Measurements from ENCODE around the gene HES6.
A peak's percentile ranks its signal among the peaks of the same experiment; 100 is the strongest.

HES6 gene

GRCh38 chr2:238252766-238253630 lies 13.2 kb upstream of the HES6 start:
- no peak for DNase-seq

GRCh38 chr2:238251986-238252385 lies 12.1 kb upstream of the HES6 start:
- DNase-seq: no peak

GRCh38 chr2:238251331-238251730 lies 11.5 kb upstream of the HES6 start:
- DNase-seq: no peak

- DNase-seq: no peak
These were observed 11.1 kb upstream of the HES6 start for GRCh38 chr2:238250896-238251295.

- DNase-seq: no peak
These were observed 8.1 kb upstream of the HES6 start for GRCh38 chr2:238247841-238248453.

GRCh38 chr2:238247002-238247822 lies 7.4 kb upstream of the HES6 start:
- DNase-seq: no peak

- DNase-seq: no peak
These were observed 4.3 kb upstream of the HES6 start for GRCh38 chr2:238244151-238244550.

- no peak for DNase-seq
These were observed 3.7 kb upstream of the HES6 start for GRCh38 chr2:238243496-238244076.

- DNase-seq: no peak
These were observed 3.1 kb upstream of the HES6 start for GRCh38 chr2:238242731-238243495.

GRCh38 chr2:238241970-238242369 lies 2.1 kb upstream of the HES6 start:
- no peak for DNase-seq

GRCh38 chr2:238240757-238241711 lies 1.2 kb upstream of the HES6 start:
- DNase-seq: peak; percentile 85

GRCh38 chr2:238239543-238239862 lies 335 bp downstream of the HES6 start:
- DNase-seq: peak; percentile 71

GRCh38 chr2:238238766-238239542 lies 884 bp downstream of the HES6 start:
- no peak for DNase-seq

GRCh38 chr2:238238311-238238765 lies 1.5 kb downstream of the HES6 start:
- DNase-seq: no peak

- DNase-seq: peak; percentile 37
These were observed 2.3 kb downstream of the HES6 start for GRCh38 chr2:238237431-238238135.

- DNase-seq: no peak
These were observed 3.3 kb downstream of the HES6 start for GRCh38 chr2:238236571-238236970.

GRCh38 chr2:238235856-238236255 lies 4.0 kb downstream of the HES6 start:
- no peak for DNase-seq

GRCh38 chr2:238235331-238235732 lies 4.5 kb downstream of the HES6 start:
- DNase-seq: peak; percentile 56

GRCh38 chr2:238233625-238234024 lies 6.2 kb downstream of the HES6 start:
- no peak for DNase-seq

GRCh38 chr2:238231809-238232208 lies 8.0 kb downstream of the HES6 start:
- no peak for DNase-seq
